ENCODE measurements around the gene DNHD1. TPM values are rescaled to one million over a fixed set of nuclear protein-coding genes. Genes with fewer than 3 reads are reported as not detected.

The DNHD1 gene
- total and polyA plus RNA-seq, 9 of the 15 experiments (the other 6 are each of a cell fraction or from before 2014, with no cell fraction given) = 0.82 to 9.7 (median 3.8) TPM

DNA sequence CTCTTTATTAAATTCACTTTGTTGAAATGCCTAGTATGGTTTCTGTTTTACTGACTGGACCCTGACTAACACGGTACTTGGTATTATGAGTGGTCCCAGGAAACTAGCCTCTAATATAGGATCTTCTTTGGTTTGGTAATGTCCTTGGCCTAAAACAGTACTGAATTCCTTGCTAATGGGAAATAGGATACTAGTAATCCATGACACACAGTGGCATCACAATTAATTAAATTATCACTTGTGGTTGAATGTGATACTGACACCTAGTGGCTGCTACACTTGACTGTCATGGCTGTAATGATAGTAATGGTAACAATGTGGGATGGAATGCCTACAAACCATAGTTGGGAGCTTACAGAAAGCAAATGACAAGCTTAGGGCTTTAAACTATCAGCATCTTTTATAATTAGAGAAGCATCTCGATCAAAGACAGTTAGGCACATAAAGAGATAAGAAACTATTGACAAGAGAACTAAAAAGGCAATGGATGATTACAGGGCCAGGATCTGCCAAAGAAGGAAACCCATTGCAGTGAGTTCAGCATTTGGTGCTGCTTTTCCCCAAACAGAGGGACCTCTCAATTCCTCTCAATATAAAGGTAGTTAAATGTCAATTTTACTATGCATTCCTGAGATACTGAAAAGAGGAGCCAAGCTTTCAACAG lies 8.6 kb downstream of the DNHD1 start (continued):
- TF ChIP-seq ZNF407 (IDR thresholded peaks at IDR 0.05; ENCODE audit: low read depth) = no peak
- TF ChIP-seq, protein P1, sequence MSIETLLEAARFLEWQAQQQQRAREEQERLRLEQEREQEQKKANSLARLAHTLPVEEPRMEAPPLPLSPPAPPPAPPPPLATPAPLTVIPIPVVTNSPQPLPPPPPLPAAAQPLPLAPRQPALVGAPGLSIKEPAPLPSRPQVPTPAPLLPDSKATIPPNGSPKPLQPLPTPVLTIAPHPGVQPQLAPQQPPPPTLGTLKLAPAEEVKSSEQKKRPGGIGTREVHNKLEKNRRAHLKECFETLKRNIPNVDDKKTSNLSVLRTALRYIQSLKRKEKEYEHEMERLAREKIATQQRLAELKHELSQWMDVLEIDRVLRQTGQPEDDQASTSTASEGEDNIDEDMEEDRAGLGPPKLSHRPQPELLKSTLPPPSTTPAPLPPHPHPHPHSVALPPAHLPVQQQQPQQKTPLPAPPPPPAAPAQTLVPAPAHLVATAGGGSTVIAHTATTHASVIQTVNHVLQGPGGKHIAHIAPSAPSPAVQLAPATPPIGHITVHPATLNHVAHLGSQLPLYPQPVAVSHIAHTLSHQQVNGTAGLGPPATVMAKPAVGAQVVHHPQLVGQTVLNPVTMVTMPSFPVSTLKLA (conservative IDR thresholded peaks at IDR 0.05) = no peak
- TF ChIP-seq ZNF212 (CRISPR knock-in tag; IDR thresholded peaks at IDR 0.05) = no peak
- no peak for TF ChIP-seq FOXA3 (CRISPR knock-in tag; conservative IDR thresholded peaks at IDR 0.05 in 1 of 2, IDR thresholded peaks at IDR 0.05 in 1 of 2)
- no peak for TF ChIP-seq SRF (CRISPR knock-in tag; IDR thresholded peaks at IDR 0.05)
- no peak for TF ChIP-seq NRF1 (conservative IDR thresholded peaks at IDR 0.05 in 1 of 2, IDR thresholded peaks at IDR 0.05 in 1 of 2)
- TF ChIP-seq MCM3 (IDR thresholded peaks at IDR 0.05) = no peak
- no peak for TF ChIP-seq HNRNPK (IDR thresholded peaks at IDR 0.05; ENCODE audit: low read depth, low read length, poor library complexity, severe bottlenecking)
- TF ChIP-seq ZNF512 (tag; IDR thresholded peaks at IDR 0.05) = no peak
- TF ChIP-seq CBX1 (IDR thresholded peaks at IDR 0.05; ENCODE audit: low read depth) = no peak
- TF ChIP-seq, protein P2, sequence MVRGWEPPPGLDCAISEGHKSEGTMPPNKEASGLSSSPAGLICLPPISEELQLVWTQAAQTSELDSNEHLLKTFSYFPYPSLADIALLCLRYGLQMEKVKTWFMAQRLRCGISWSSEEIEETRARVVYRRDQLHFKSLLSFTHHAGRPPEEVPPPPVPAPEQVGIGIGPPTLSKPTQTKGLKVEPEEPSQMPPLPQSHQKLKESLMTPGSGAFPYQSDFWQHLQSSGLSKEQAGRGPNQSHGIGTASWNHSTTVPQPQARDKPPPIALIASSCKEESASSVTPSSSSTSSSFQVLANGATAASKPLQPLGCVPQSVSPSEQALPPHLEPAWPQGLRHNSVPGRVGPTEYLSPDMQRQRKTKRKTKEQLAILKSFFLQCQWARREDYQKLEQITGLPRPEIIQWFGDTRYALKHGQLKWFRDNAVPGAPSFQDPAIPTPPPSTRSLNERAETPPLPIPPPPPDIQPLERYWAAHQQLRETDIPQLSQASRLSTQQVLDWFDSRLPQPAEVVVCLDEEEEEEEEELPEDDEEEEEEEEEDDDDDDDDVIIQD (CRISPR knock-in tag; IDR thresholded peaks at IDR 0.05) = no peak
- TF ChIP-seq JUN (IDR thresholded peaks at IDR 0.05; ENCODE audit: borderline replicate concordance, low read depth, low read length) = no peak
- no peak for TF ChIP-seq JUN (CRISPR knock-in tag; IDR thresholded peaks at IDR 0.05; ENCODE audit: borderline replicate concordance)
- no peak for TF ChIP-seq MEF2D (tag; conservative IDR thresholded peaks at IDR 0.05; ENCODE audit: low read depth)
- TF ChIP-seq TBP (optimal IDR thresholded peaks at IDR 0.05; ENCODE audit: low read depth, low read length) = no peak
